Lung (tissue), 12 donors: ENCODE measurements around the gene TMEM235. TPM values are rescaled to one million over a fixed set of nuclear protein-coding genes. Genes with fewer than 3 reads are reported as not detected.

Experiments used
- ATAC-seq: fragments of 200-7000 bp; cut with Tn5 transposase; one replicate; pipeline ENCODE4 v1.9.1; 2020; ENCODE audit warnings: moderate number of reproducible peaks; ENCODE audit not compliant: insufficient read depth, low FRiP score
- DNase-seq, 3 donors: peaks; one replicate each; pipeline ENCODE4 v3.0.0-alpha.2; 2013 to 2017
- H3K27ac ChIP-seq, 2 donors: one replicate each; pipeline ENCODE4 v1.5.1; 2013; ENCODE audit warnings: mild to moderate bottlenecking in 2 of 2, moderate library complexity in 2 of 2, control low read depth in 1 of 2, inconsistent platforms in 1 of 2, low read depth in 1 of 2, low read length in 1 of 2
- H3K27me3 ChIP-seq, 3 donors: one replicate each; pipeline ENCODE4 v1.5.1; 2013; ENCODE audit warnings: low read length in 2 of 3; ENCODE audit not compliant: control insufficient read depth in 3 of 3, insufficient read depth in 3 of 3
- H3K36me3 ChIP-seq, 4 donors: one replicate each; pipeline ENCODE4 v1.5.1; 2013; ENCODE audit warnings: low read length in 4 of 4, mild to moderate bottlenecking in 1 of 4, moderate library complexity in 1 of 4; ENCODE audit not compliant: control insufficient read depth in 4 of 4, insufficient read depth in 4 of 4
- H3K4me1 ChIP-seq, 5 donors: one replicate each; pipeline ENCODE4 v1.5.1; 2013; ENCODE audit warnings: low read length in 5 of 5, mild to moderate bottlenecking in 2 of 5, moderate library complexity in 1 of 5; ENCODE audit not compliant: control insufficient read depth in 5 of 5, insufficient read depth in 5 of 5
- H3K4me3 ChIP-seq: one replicate; pipeline ENCODE4 v1.5.1; 2013; ENCODE audit warnings: mild to moderate bottlenecking, control low read depth, moderate library complexity
- H3K9ac ChIP-seq, 2 donors: one replicate each; pipeline ENCODE4 v1.5.1; 2013; ENCODE audit warnings: low read length in 2 of 2, control low read depth in 1 of 2; ENCODE audit not compliant: insufficient read depth in 1 of 2
- H3K9me3 ChIP-seq, 4 donors: one replicate each; pipeline ENCODE4 v1.5.1; 2013; ENCODE audit warnings: low read length in 3 of 4, mild to moderate bottlenecking in 1 of 4, moderate library complexity in 1 of 4; ENCODE audit not compliant: control insufficient read depth in 4 of 4, insufficient read depth in 3 of 4
- WGBS, 2 donors: extraction: QIAGEN DNeasy Blood & Tissue Kit; methylation state at CpG; one replicate each; pipeline ENCODE4 v1.1.7; 2013; 5-methylcytosine and 5-hydroxymethylcytosine counted together
- polyA plus RNA-seq, 2 donors: library from polyadenylated mRNA; stranded (reverse); fragments of 200-250 nt; gene quantifications; one replicate each; pipeline ENCODE4 v1.2.1, GENCODE V29; 2013
- total RNA-seq, 2 donors: library from RNA; depleted of rRNA in 1 of 2; stranded (reverse); fragments of >200 nt in 1 of 2; gene quantifications; one replicate each; pipeline ENCODE4 v1.2.1, GENCODE V29; 2014 to 2021
- TF ChIP-seq, protein P1 (sequence below): IDR thresholded peaks from 2 replicates; pipeline ENCODE4 v1.5.1; 2012; ENCODE audit warnings: mild to moderate bottlenecking; ENCODE audit errors: control extremely low read depth, extremely low read depth
- donor health status: control.
- donor health status: control.
- donor health status: Bipolar disorder and iron deficiency.
- donor health status: healthy.
- donor health status: DM: yes; HTN: yes; CAD: no.

The TMEM235 gene
- total and polyA plus RNA-seq, 4 donors: 0.08 to 0.97 TPM; not detected in 2

GRCh38 chr17:78205124-78205775 is 26.2 kb upstream of the TMEM235 start:
- TF ChIP-seq, protein P1, sequence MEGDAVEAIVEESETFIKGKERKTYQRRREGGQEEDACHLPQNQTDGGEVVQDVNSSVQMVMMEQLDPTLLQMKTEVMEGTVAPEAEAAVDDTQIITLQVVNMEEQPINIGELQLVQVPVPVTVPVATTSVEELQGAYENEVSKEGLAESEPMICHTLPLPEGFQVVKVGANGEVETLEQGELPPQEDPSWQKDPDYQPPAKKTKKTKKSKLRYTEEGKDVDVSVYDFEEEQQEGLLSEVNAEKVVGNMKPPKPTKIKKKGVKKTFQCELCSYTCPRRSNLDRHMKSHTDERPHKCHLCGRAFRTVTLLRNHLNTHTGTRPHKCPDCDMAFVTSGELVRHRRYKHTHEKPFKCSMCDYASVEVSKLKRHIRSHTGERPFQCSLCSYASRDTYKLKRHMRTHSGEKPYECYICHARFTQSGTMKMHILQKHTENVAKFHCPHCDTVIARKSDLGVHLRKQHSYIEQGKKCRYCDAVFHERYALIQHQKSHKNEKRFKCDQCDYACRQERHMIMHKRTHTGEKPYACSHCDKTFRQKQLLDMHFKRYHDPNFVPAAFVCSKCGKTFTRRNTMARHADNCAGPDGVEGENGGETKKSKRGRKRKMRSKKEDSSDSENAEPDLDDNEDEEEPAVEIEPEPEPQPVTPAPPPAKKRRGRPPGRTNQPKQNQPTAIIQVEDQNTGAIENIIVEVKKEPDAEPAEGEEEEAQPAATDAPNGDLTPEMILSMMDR: no peak
- H3K27me3 ChIP-seq: no peaks in the 10 kb centered on the region
- no peak for DNase-seq
- H3K9ac ChIP-seq: no peak overlapping the region
- H3K36me3 ChIP-seq: peaks cover 0 to 9% (median 0%) of the 10 kb centered on the region in 4 donors
- H3K9me3 ChIP-seq: no peaks in the 10 kb centered on the region
- ATAC-seq: no peak
- no peak overlapping the region for H3K27ac ChIP-seq
- H3K4me3 ChIP-seq: no peak overlapping the region
- WGBS, 2 donors: 94 to 95% methylated on average over 17 of the region's 17 CpGs
- peaks cover 0 to 3% (median 0%) of the 10 kb centered on the region in 5 donors for H3K4me1 ChIP-seq

DNA sequence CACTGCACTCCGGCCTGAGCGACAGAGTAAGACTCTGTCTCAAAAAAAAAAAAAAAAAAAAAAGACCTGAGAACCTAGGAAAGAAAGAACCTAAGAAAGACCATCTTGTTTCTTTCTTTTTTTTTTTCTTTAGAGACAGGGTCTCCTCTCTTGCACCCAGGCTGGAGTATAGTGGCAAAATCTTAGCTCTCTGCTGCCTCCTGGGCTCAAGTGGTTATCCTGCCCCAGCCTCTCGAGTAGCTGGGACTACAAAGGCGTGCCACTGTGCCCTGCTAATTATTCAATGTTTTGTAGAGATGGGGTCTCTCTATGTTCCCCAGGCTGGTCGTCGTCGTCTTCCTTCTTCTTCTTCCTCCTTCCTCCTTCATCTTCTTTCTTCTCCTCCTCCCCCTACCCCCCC is 25.1 kb upstream of the TMEM235 start:
- ATAC-seq (no peak), DNase-seq (no peak)
- Histone ChIP-seq H3K27me3 (no peaks in the 10 kb centered on the region), H3K9me3 (no peaks in the 10 kb centered on the region), H3K27ac (no peak overlapping the region), H3K4me3 (no peak overlapping the region), H3K9ac (no peak overlapping the region), H3K36me3 (peaks cover 0 to 5% (median 0%) of the 10 kb centered on the region in 4 donors), H3K4me1 (peaks cover 0 to 3% (median 0%) of the 10 kb centered on the region in 5 donors)
- TF ChIP-seq, protein P1: no peak
- 54 to 58% methylated on average over 7 of the region's 7 CpGs for WGBS, 2 donors

DNA sequence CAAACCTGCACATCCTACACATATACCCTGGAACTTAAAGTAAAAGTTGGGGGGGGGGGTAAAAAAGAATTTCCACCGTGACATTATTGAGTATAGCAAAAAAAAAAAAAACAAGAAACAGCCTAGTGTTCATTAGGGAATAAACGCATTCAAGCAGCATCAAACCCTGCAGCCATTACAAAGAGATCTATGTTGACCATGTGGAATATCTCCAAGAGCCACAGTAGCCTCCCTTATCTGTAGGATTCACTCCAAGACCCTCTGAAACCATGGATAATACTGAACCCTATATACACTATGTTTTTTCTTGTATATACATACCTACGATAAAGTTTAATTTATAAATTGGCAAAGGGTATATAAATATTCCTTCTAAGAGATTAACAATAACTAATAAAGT is 22.9 kb upstream of the TMEM235 start:
- Histone ChIP-seq H3K4me3 (no peak overlapping the region), H3K4me1 (peaks cover 0 to 2% (median 0%) of the 10 kb centered on the region in 5 donors), H3K27ac (no peak overlapping the region), H3K9me3 (no peaks in the 10 kb centered on the region), H3K27me3 (no peaks in the 10 kb centered on the region), H3K36me3 (peaks cover 0 to 5% (median 0%) of the 10 kb centered on the region in 4 donors), H3K9ac (no peak overlapping the region)
- DNase-seq (no peak), ATAC-seq (no peak)
- TF ChIP-seq, protein P1: no peak
- WGBS, 2 donors: 90% methylated on average over 3 of the region's 3 CpGs
